ENCODE results near the gene CREM. TPM values are rescaled to one million over a fixed set of nuclear protein-coding genes. Genes with fewer than 3 reads are reported as not detected.
"Not testable (repeated sequence)": the region's sequence is repeated elsewhere in the genome, so short reads cannot be mapped to it uniquely, and the experiment has no call there.

CREM gene
- total RNA-seq, 1 experiment from 2014 or later, result 47.3 TPM

DNA sequence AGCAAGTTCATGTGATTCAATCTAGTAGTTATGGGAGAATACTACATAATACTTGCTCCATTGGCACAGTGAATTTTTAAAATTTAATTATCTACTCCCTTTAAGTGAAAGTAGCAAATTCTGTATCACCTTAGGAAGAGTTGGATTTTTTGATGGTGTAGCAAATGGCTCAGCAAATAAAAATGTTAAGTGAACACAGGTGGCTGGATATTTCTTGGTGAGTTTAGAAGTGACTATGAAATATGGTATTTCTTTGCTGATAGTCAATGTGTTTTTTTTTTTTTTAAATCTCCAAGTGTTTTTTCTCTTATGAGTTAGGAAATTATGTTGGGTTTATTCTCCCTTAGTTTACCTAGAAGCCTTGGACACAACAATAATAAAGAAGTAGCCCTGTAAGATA, 67.8 kb downstream of the CREM start:
- DNase-seq (ENCODE audit: low spot score), result no peak

DNA sequence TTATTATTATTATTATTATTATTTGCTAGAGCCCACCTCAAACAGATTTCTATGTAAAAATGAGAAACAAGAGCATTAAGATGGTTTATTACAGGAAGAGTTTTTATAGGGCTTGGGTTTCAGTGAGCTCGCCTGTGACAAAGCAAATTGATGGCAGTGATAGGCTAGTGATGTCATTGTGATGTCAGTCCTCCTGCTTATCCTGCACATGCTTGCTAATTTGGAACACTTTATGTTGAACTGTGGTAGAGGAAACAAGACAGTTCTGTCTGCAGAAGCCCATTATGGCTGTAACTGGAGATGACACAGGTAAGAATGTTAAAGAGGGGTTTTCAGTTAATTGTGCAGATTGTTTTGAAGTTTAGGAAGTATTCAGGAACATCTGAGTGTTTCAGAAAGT, 68.3 kb downstream of the CREM start:
- peak; percentile 74 for DNase-seq (ENCODE audit: low spot score)

DNA sequence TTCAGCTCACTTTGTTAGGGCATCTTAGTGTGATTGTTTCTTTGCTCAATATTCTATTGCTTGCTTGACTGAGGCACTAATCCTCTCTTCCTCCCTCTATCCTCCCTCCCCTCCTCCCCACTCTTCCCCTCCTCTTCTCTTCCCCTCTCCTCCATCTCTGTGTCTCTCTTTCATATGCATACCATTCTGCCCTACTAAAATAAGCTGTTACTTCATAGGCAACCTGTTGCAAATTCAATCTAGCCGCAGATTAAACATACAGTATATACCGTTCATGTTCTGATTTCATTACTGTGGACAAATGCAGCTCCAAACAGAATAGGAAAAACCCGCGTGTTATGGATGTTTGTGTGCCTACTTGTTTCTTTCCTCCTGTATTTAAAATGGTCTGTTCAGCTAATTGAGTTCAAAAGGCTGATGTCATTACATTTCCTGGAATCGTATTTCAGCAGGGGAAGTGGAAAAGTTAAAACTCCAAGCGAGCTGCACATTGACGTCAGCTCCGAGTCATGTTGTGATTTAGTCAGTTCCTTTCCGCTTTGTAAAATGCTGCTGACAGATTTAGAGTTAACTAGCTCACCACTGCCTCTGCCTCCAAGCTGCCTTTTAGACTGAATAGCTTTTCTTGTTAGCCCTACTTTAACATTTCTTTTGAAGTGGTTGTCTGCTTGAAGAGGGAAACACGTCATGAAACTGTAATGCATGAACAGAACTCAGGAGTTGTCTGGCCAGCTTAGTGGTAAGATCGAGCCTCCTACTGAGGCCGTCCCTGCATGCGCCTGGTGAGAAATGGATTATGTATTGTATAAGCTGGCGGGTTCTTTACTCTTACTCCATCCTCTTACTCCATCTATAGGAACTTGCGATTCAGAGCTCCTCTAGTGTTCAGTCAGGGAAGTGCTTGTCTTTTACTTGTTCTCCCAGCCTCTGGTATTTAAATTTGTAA, 69.0 kb downstream of the CREM start:
- peak; percentile 95 for DNase-seq (ENCODE audit: low spot score)

DNA sequence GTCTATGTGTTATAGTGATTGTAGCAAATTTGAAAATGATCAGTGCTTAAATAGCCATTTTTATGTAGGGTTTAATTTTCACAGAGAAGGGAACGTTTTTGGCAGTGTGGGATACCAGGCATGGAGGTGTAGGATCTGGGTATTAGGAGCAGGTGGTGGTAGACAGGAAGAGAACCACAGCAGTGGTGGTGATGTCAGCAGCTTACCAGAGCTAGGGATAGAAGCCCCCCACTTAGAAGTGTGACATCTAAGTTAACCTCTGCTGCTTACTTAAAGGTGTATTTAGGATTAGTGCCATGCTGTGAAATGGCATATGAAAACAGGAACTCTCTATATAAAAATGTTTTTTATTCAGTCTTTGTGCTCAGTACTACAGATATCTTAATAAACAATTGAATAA, 73.8 kb downstream of the CREM start:
- DNase-seq (ENCODE audit: low spot score), result no peak

DNA sequence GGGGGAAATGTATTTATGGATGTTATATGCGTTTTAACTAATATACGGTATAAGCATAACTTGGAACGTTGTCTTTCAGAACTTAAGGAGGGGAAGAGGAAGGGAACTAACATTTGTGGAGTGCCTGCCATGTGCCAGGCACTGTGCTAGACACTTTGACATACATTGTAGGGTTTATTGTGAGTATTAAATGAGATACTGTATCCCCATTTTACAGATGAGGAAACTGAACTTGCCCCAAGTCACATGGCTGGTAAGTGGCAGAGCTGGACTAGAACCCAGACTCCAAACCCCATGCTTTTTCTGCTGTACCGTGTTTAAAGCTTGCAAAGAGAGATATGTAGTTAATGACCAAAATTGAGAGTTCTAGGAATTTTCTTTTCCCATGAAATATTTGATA, 74.6 kb downstream of the CREM start:
- no peak for DNase-seq (ENCODE audit: low spot score)

DNA sequence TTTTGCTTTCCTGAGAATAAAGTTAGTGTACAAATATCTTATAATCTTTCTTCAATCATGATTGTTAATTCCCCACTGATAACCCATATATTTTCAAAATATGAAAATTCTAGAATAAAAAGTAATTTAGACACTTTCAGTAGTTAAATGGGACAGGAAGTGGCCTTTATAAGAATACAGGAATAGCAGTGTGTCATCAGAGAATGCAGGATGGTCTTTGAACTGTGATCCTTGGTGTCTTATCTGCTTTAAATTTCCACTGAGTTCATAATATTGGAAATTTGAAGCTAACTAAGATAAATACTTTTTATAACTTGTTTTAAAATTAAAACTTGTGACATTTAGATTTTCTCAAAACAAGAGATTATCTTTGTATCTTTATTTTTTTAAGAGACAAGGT, 75.4 kb downstream of the CREM start:
- DNase-seq (ENCODE audit: low spot score), result no peak

DNA sequence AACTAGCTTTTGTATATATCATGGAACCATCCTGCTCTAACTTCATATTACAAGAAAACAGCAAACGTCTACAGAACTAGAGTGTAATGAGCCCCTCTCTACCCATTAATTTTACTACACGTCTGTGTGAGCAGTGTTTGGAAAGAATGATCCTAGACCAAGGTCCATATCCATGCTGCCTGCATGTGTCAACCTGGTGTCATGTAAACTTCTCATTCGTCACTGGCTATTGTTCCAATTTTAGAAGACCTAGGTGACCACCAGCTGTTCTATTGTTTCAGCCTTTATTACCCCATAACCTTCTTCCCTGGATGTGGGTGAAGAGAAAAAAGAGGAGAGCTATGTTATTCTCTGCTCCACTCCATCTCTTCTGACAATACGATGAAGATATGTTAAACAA, 77.1 kb downstream of the CREM start:
- no peak for DNase-seq (ENCODE audit: low spot score)

DNA sequence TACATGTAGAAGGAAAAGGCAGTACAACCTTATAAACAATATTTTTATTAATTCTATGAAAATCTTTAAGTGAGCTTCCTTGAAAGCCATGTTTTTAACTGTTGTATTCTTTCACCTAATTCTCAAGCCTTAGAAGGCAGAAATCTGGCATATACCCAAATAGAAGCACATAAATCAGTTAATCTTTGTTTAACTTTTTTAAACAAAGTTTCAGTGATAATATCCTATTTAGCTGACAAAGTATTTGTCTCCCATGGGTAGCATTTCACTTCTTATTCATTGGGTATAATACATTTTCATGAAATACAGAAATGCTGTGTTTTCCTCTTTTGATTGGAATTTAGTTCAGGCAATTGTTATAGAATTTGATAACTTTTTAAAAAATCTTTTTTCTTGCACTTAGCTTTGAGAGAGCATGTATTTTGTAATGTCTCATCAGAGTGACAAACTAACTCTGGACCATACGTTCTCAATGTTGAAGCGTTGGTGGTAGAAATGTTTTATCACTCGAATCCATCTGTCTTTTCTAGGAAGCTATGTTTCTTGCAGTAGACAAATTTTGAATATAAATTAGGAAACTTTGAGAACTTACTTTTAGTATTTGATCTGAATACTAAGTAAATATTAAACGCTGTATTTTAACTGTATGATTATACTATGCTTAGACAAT, 78.1 kb downstream of the CREM start:
- DNase-seq (ENCODE audit: low spot score), result no peak

DNA sequence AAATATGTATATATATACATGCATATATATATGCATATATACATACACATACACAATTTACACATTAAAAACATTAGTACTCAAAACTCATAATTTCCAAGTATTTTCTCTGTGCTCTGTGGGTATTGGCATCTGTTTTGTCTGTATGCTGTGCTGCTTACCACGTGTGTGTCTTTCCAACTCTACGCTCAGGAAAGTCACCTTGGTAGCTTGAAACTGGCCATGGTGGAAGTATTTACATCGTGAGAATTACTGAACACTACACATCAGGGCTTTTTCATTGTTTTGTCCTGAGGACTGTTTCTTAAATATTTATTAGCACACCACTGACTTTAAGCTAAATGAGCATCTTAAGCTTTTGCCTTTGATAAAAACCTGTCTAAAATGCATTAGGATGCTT, 79.6 kb downstream of the CREM start:
- DNase-seq (ENCODE audit: low spot score), result no peak

DNA sequence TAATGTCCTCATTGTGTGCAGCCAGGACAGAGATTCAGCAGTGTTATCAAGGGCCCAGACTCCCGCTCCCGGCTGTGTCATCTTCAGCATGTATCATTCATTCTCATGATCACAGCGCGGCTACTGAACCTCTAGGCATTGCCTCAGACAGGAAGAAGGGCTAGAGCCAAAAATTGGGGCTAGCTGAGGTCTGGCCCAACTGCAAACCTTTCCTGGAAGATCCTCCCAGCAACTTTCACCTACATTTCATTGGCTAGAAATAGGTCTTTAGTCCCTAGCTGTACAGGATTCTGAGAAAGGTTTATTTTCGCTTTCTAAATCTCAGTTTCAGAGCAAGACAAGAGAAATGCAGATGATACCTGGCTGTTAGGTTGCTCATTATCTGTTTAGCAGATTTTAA, 81.9 kb downstream of the CREM start:
- DNase-seq (ENCODE audit: low spot score), result no peak

DNA sequence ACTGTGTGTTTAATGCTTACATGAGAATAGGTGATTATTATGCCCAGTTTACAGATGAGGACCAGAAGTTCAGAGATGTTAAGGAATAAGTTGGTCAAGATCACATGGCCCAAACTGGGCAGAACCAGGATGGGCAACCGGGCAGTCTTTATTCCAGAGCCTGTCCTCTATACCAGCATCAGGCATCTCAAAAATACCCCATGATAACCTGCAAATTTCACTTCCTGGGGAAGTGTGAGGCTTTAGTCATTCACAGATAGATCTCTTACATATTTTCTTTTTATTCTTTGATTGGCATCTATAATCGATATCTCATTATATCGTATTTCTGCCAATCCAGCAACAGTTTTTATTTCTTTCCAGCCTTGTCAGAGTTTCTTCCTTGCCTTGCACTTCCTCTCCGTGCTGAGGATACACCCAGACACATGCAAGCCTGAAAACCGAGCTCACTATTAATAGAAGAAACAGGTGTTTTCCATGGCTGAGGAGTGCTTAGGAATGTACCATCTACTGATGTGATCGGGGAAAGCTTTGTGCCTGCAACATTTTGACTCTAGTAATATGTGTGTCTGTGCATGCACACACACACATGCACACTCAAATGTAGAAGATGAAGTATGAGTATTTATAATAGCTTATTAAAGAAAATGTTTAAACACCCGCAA, 82.4 kb downstream of the CREM start:
- DNase-seq (ENCODE audit: low spot score), result no peak

DNA sequence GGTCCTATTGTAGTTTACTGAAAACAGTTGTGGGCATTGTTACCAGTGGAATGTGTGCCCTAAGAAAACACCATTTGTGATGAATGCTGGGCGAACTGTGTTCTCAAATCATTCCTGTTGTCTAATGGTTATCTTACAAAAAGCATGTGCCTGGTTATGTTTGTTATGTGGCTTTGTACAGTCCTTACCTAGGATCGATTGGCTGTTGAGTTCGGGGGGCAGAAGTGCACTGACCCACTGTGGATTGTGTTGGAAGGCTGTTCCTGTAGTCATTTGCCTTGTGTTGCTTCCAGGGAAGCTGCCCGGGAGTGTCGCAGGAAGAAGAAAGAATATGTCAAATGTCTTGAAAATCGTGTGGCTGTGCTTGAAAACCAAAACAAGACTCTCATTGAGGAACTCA, 84.3 kb downstream of the CREM start:
- no peak for DNase-seq (ENCODE audit: low spot score)

DNA sequence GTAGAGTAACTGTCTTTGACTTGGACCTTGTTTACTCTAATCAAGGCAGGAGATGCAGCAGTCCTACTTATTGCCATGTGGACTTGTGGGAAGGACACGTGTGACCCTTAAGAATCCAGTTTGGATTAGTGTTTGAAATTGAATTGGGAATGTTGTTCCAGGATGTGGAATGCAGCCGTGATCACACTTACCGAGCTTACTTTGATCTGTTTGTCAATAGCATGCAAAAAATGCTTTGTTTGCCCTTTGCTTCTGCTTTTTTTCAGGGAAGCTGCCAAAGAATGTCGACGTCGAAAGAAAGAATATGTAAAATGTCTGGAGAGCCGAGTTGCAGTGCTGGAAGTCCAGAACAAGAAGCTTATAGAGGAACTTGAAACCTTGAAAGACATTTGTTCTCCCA, 84.7 kb downstream of the CREM start:
- no peak for DNase-seq (ENCODE audit: low spot score)

DNA sequence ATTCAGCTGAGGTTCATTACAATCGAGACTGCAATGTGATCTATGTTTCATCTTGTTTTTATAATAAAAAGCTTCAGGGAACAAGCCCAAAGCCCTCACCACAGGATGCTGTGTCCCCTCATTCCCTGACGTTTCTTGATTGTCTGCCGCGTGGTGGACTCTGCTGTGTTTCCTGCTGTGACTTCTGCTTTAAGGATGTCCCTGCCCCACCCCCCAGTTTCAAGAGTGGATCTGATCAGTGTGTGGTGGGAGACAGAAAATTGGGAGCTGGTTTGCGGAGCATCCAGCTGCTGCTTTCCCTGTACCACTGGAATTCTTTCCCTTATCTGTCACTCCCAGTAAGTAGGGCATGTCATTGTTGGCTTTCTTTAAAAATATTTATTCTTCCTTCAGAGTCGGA, 86.2 kb downstream of the CREM start:
- no peak for DNase-seq (ENCODE audit: low spot score)

DNA sequence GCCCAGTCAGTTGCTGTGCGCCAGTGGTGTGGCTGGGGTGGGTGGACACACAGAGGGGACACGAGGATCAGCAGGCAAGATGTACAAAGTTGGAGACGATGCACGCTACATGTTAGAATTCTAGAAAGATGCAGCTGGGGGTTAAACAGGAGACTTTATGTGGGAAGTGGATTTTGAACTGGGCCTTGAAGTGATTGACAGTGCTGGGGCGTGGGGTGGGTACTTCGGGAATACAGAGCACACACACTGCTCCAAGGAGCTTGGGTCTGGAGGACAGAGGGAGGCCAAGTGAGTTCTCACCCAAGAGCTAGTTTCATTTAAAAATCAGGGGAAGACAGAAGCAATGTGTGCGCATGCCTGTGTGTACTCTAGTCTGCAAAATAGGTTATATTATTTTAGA, 87.1 kb downstream of the CREM start:
- no peak for DNase-seq (ENCODE audit: low spot score)

DNA sequence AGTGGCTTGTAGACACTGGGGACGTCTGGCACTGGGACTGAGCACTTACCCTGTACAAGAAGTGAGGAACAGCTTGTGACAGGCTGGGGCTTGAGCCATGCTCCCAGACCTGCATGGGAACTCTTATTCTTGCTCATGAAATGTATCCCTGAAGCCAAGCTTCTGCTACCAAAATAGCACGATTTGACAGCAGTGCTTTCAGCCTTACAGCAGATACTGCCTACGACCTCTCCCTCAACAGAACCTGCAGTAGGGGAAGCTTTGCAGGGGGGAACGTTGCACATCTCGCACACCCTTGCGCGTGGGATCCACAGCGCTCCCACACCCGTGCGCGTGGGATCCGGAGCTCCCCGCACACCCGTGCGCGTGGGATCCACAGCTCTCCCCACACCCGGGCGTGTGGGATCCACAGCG, 88.0 kb downstream of the CREM start:
- DNase-seq (ENCODE audit: low spot score), result no peak

DNA sequence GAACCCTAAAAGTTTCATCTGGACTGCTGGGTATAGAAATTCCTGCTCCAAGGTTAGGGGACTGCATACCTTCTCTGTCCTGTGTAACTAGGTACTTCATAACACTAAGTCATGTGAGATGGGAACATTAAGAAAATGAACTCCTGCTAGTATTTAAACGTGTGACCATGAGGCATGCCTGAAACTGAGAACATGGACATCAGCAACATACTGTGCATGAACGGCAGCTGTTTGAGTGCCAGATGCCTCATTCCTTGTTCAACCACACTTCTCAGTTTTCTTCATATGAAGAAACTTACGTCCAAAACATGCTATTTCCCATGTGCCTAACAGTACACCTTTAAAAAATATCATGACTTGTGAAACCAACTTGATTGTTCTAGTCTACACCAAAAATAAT, 88.5 kb downstream of the CREM start:
- no peak for DNase-seq (ENCODE audit: low spot score)

DNA sequence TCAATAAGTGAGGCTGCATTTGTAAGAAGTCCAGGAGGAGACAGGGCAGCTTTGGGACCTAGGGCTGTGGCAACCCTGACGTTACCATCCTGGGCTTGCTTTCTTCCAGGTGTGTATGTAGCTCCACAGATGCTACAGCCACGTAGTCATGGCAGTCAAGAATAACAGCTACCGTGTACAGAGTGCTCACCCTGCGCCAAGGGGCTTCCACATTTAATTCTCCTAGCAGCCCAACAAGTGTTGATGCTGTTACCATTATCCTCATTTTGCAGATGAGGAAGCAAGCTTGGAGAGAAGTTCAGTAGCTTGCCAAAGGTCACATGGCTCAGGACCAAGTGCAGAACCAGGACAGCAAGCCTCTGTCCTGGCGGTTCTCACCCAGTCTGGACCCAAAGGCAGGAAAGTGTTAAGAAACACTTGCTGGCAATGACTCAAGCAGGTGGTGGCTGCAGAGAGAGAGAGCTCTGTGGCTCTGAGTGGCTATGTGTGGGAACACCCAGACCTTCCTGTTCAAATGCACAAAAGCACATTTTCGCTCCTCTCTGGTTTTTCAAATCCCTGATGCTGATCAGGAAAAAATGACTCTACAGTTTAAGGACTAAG, 89.8 kb downstream of the CREM start:
- peak; percentile 34 for DNase-seq (ENCODE audit: low spot score)

DNA sequence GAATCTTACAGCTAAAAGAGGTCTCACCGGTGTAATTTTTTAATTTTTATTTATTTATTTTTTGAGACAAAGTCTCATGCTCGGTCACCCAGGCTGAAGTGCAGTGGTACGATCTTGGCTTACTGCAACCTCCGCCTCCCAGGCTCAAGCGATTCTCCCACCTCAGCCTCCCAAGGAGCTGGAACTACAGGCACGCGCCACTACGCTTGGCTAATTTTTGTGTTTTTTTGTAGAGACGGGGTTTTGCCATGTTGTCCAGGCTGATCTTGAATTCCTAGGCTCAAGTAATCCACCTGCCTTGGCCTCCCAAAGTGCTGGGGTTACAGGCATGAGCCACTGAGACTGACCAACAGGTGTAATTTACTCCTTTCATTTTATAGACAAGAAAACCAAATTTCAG, 90.3 kb downstream of the CREM start:
- DNase-seq (ENCODE audit: low spot score), result not testable (repeated sequence)

DNA sequence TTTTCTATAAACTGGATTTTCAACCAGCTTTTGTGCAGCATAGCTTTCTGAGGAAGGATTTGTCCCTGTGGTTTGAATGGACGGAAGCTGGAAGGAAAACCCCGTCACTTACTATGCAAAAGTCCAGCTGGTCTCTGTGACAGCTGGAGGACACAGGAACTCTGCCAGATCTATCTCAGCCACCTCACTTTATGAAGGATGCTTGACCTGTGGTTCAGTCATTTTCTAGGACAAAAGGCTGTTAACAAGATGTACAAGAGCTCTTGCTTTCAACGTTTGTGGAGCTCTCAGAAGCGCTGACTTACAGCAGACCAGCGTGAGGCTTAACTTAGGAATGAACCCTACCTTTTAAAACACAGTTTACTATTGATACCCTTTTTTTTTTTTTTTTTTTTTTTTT, 90.8 kb downstream of the CREM start:
- DNase-seq (ENCODE audit: low spot score), result no peak

DNA sequence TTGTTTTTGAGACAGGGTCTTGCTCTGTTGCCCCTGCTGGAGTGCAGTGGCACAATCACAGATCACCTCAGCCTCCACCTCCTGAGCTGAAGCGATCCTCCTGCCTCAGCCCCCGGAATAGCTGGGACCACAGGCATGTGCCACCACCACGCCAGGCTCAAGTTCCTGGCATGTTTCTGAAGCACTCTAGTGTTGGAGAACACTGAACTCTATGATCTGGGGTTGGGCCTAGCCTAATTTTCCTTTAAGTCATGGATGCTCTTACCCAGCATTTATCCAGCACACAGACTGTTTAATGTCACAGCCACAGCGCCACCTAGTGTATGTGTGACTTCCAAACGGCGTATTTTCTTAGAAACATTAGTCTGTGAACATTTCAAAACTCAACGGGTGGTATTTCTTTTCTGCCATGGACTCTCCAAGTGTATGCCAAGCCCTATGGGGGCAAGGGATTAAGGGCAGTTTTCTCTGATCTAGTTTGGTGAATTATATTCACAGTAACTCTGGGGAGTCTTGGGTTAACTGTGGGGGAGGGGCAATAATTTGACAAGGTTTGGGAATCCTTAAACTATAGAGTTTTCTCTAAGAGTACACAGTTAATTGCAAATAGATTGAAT, 91.8 kb downstream of the CREM start:
- DNase-seq (ENCODE audit: low spot score), result peak; percentile 81

DNA sequence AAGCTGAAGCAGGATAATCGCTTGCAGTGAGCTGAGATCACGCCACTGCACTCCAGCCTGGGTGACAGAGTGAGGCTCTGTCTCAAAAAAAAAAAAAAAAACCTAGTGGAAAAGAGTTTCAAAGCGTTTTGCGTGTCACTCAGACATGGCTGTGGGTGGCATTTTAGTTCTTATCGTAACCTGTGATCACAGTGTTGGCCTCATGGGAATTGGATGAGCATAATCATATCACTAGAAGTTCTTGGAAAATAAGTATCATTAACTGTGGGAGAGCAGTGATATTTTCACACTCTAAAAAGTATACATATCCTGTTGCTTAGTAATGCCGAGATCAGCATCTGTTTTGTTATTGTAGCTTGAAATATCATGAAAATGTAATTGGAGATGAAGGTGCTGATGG, 92.6 kb downstream of the CREM start:
- no peak for DNase-seq (ENCODE audit: low spot score)
